K562 (cell line): ENCODE results near the gene ZFYVE28. TPM values are rescaled to one million over a fixed set of nuclear protein-coding genes. Genes with fewer than 3 reads are reported as not detected.

ENCODE experiments used
- ATAC-seq: fragments of 200-7000 bp; cut with Tn5 transposase; 3 replicates; pipeline ENCODE4 v1.9.1; 2020; ENCODE audit warnings: moderate library complexity
- BruUV-seq: library from RNA; stranded (reverse); fragments of 400-500 nt; replicated peaks from 2 replicates; lab custom pipeline; 2021; lab: Mats Ljungman, UMichigan
- CTCF ChIA-PET: fragments of 300-600 bp; formaldehyde crosslinking; extraction: SDS; loops from one replicate; lab custom pipeline; 2021; ENCODE audit warnings: low intra/inter-chr PET ratio; lab: Yijun Ruan, JAX
- POLR2A ChIA-PET: fragments of 300-600, 350-650 bp; sonication (Branson Sonifier 250); formaldehyde crosslinking; extraction: SDS; loops from one replicate; lab custom pipeline; 2021; ENCODE audit warnings: antibody characterized with exemption, inconsistent platforms; lab: Yijun Ruan, JAX
- DNase-seq, 4 experiments: peaks; one replicate each; pipeline versions ENCODE4 v3.0.0 to v3.0.0-alpha.2; 2011 to 2018; ENCODE audit warnings: low spot score in 3 of 4, mixed read lengths in 3 of 4; ENCODE audit errors: extremely low read depth in 1 of 4
- FAIRE-seq: peaks from 2 replicates; lab custom pipeline; 2011; peaks lifted over from hg19 to GRCh38; lab: Jason Lieb, UNC
- H2AFZ ChIP-seq: 2 replicates; pipeline ENCODE4 v1.6.0; 2011; ENCODE audit warnings: low read depth, low read length, control low read depth, inconsistent platforms
- H3K27ac ChIP-seq: fragments of 200-600 bp; 3 replicates; pipeline ENCODE4 v1.8.0; 2011; ENCODE audit warnings: low read depth, mild to moderate bottlenecking, control low read depth, inconsistent platforms, low read length, moderate library complexity, mixed read lengths; ENCODE audit errors: extremely low read depth
- H3K27me3 ChIP-seq, 2 experiments: fragments of 300-600 bp in 1 of 2; 2 replicates in 1 of 2; 3 replicates in 1 of 2; pipeline versions ENCODE4 v1.6.0 to v1.8.0; 2011; ENCODE audit warnings: inconsistent platforms in 2 of 2, low read length in 2 of 2, mild to moderate bottlenecking in 1 of 2, mixed read lengths in 1 of 2, moderate library complexity in 1 of 2; ENCODE audit not compliant: control insufficient read depth in 2 of 2, insufficient read depth in 2 of 2
- H3K36me3 ChIP-seq: fragments of 300-600 bp; 3 replicates; pipeline ENCODE4 v1.8.0; 2011; ENCODE audit warnings: mild to moderate bottlenecking, low read length, inconsistent platforms; ENCODE audit not compliant: control insufficient read depth, insufficient read depth
- H3K4me1 ChIP-seq, 2 experiments: fragments of 200-600 bp in 1 of 2; replicated peaks in 1 of 2; 2 replicates in 1 of 2; 3 replicates in 1 of 2; pipeline versions ENCODE4 v1.5.1 to v1.8.0; 2011; ENCODE audit warnings: inconsistent platforms in 2 of 2, low read length in 2 of 2, mild to moderate bottlenecking in 1 of 2, mixed read lengths in 1 of 2, moderate library complexity in 1 of 2; ENCODE audit not compliant: control insufficient read depth in 2 of 2, insufficient read depth in 2 of 2
- H3K4me2 ChIP-seq: 2 replicates; pipeline ENCODE4 v1.6.1; 2011; ENCODE audit warnings: low read length, control low read depth, inconsistent platforms, mixed read lengths; ENCODE audit not compliant: insufficient read depth
- H3K4me3 ChIP-seq: fragments of 200-600 bp; sonication (generic), shearing (Covaris generic); 2 replicates; pipeline ENCODE4 v1.5.1; 2016; ENCODE audit warnings: control low read depth, inconsistent platforms
- H3K79me2 ChIP-seq: fragments of 200-600 bp; 3 replicates; pipeline ENCODE4 v1.8.0; 2011; ENCODE audit warnings: low read length, inconsistent platforms; ENCODE audit not compliant: control insufficient read depth, insufficient read depth
- H3K9ac ChIP-seq, 2 experiments: 2 replicates each; pipeline versions ENCODE4 v1.6.0 to v1.6.1; 2011; ENCODE audit warnings: low read depth in 2 of 2, low read length in 2 of 2, control low read depth in 1 of 2, inconsistent platforms in 1 of 2, mild to moderate bottlenecking in 1 of 2, mixed read lengths in 1 of 2; ENCODE audit not compliant: insufficient read depth in 1 of 2
- H3K9me1 ChIP-seq: one replicate; pipeline ENCODE4 v1.6.0; 2011; ENCODE audit warnings: inconsistent platforms, mild to moderate bottlenecking, low read length, moderate library complexity; ENCODE audit not compliant: control insufficient read depth, insufficient read depth
- H3K9me3 ChIP-seq: replicated peaks from 2 replicates; pipeline ENCODE4 v1.5.1; 2011; ENCODE audit warnings: low read depth, low read length, inconsistent platforms; ENCODE audit not compliant: control insufficient read depth, insufficient read depth
- H4K20me1 ChIP-seq: replicated peaks from 2 replicates; pipeline ENCODE4 v1.6.1; 2011; ENCODE audit warnings: low read length, inconsistent platforms, mixed read lengths; ENCODE audit not compliant: control insufficient read depth, insufficient read depth
- EP400 ChIP-seq: fragments of 450-650 bp; IDR thresholded peaks from 2 replicates; pipeline ENCODE4 v1.6.1; 2017; ENCODE audit warnings: antibody characterized with exemption, mild to moderate bottlenecking, moderate library complexity
- HDAC1 ChIP-seq, 2 experiments: fragments of 450-650 bp; IDR thresholded peaks; 2 replicates each; pipeline ENCODE4 v1.6.1; 2016 to 2017; ENCODE audit warnings: inconsistent platforms in 1 of 2, mild to moderate bottlenecking in 1 of 2, moderate library complexity in 1 of 2
- MGA ChIP-seq: fragments of 450-650 bp; IDR thresholded peaks from 2 replicates; pipeline ENCODE4 v1.6.1; 2016; ENCODE audit warnings: mild to moderate bottlenecking, moderate library complexity
- NCOA4 ChIP-seq: fragments of 450-650 bp; IDR thresholded peaks from 2 replicates; pipeline ENCODE4 v1.6.1; 2018; ENCODE audit warnings: mild to moderate bottlenecking; ENCODE audit not compliant: partially characterized antibody
- NKRF ChIP-seq: fragments of 450-650 bp; IDR thresholded peaks from 2 replicates; pipeline ENCODE4 v1.6.1; 2016; ENCODE audit warnings: borderline replicate concordance
- PURB ChIP-seq: sonication (generic); formaldehyde crosslinking; IDR thresholded peaks from 2 replicates; pipeline ENCODE4 v1.9.0; 2021; ENCODE audit warnings: low read depth, mild to moderate bottlenecking, missing genetic modification reagents
- WGBS: fragments of 100-300 bp; shearing (Covaris generic); methylation state at CpG from one replicate; pipeline ENCODE4 v1.1.6; 2016; ENCODE audit warnings: low coverage, mixed read lengths; ENCODE audit not compliant: insufficient coverage; ENCODE audit errors: missing lambda C conversion rate; 5-methylcytosine and 5-hydroxymethylcytosine counted together
- in situ Hi-C: fragments of 300-500 bp; cut with MboI; formaldehyde crosslinking; loops from 4 replicates; pipeline ENCODE4 v1.15.0; 2018; ENCODE audit warnings: inconsistent platforms, mixed read lengths
- intact Hi-C: fragments of 100-400 bp; cut with micrococcal nuclease; formaldehyde crosslinking; loops from 2 replicates; pipeline ENCODE4 v1.14.2; 2022
- polyA plus RNA-seq, 8 experiments: library from polyadenylated mRNA; depleted of rRNA in 4 of 8; stranded (reverse) in 5 of 8; unstranded in 3 of 8; fragments of >200 nt; fragmentation: Nextera tagmentation in 2 of 8; fragmentation: Illumina TruSeq in 1 of 8; extraction: Ambion mirVana in 2 of 8; extraction: Trizol in 1 of 8; gene quantifications; 2 replicates each; pipeline versions ENCODE4 v1.2.1 to v1.2.3, GENCODE V29; 2011 to 2014; ENCODE audit warnings: inconsistent platforms in 1 of 8, missing spikeins in 1 of 8
- total RNA-seq, 7 experiments: library from RNA; depleted of rRNA in 6 of 7; stranded (reverse); fragments of >200 nt in 6 of 7; fragmentation: Illumina TruSeq in 2 of 7; extraction: Trizol in 2 of 7; gene quantifications; 2 replicates each; pipeline versions ENCODE4 v1.2.1 to v1.2.3, GENCODE V29; 2011 to 2021; ENCODE audit warnings: low replicate concordance in 1 of 7

The ZFYVE28 gene
- total and polyA plus RNA-seq, 9 of the 15 experiments (the other 6 are each of a cell fraction or from before 2014, with no cell fraction given) = 1.3 to 24.8 (median 8.9) TPM

GRCh38 chr4:2261110-2261852 is 157.2 kb downstream of the ZFYVE28 start:
- CTCF ChIA-PET = no interaction called here
- in situ Hi-C loops (no loop called here), intact Hi-C loops (loop anchor here (5.0 kb wide), 1 partner anchor 156 kb away; the partner anchor contains the start of genes CFAP99 and ZFYVE28)
- H3K9me1 ChIP-seq = no peaks in the 10 kb centered on the region
- peaks cover 5% of the 10 kb centered on the region; the same call in 1 of the 3 replicates for H3K79me2 ChIP-seq
- ATAC-seq (peak; percentile 21), DNase-seq (peak; percentile 69 to 73 (median 70)), FAIRE-seq (no peak)
- H3K4me1 ChIP-seq = peaks cover 9 to 80% of the 10 kb centered on the region in 2 experiments; a peak in 4 of 5 replicates
- H2AFZ ChIP-seq = peak overlapping the region; percentile 88
- POLR2A ChIA-PET = interaction anchor here (0.8 to 1.1 kb wide), 4 partner anchors 11 to 214 kb away, joined by 3 to 9 read pairs (median 4); no protein-coding TSS in a partner anchor
- H4K20me1 ChIP-seq = no peaks in the 10 kb centered on the region
- peak overlapping the region; percentile 77 for H3K4me2 ChIP-seq
- peak overlapping the region; percentile 75 to 93; a peak in 3 of 4 replicates for H3K9ac ChIP-seq
- no peaks in the 10 kb centered on the region for H3K36me3 ChIP-seq
- 3% methylated on average over 26 of the region's 91 CpGs for WGBS
- no peaks in the 10 kb centered on the region for H3K27me3 ChIP-seq
- H3K27ac ChIP-seq = peak overlapping the region; percentile 82
- no TSS peak for BruUV-seq
- H3K9me3 ChIP-seq = no peaks in the 10 kb centered on the region
- H3K4me3 ChIP-seq = peak overlapping the region; percentile 71
- TF ChIP-seq MGA (no peak), PURB (CRISPR knock-in tag) (no peak), HDAC1 (IDR thresholded peaks at IDR 0.05) (peak in 1 of 2 experiments; percentile 79; a peak in 2 of 4 replicates), EP400 (peak; percentile 86), NKRF (0 out of 2 replicates have a peak, but pooled peaks have one; percentile 50), NCOA4 (no peak)
